ENCODE measurements around the gene CBLB. TPM values are rescaled to one million over a fixed set of nuclear protein-coding genes. Genes with fewer than 3 reads are reported as not detected.

The CBLB gene
- total RNA-seq, 1 experiment from 2014 or later = 19.7 TPM

DNA sequence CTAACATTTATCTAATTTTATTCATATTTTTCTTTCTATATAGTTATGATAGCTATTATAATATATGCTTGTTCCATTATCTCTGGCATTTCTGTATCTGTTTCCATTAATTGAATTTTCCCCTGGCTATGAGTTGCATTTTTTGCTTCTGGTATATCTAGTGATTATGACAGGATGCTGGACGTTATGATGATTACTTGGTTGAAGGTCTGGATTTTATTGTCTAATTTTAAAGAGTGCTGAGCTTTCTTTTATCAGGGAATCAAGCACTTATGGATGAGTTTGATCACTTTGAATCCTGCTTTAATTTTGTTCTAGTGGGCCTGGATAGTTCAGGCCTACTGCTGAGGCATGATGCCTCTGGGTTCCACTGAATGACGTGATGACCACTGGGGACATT, 229.7 kb downstream of the CBLB start:
- CTCF ChIA-PET = interaction anchor here (0.6 kb wide), 1 partner anchor 999 kb away, joined by 3 read pairs; no protein-coding TSS in a partner anchor
- Mint-ChIP-seq H3K27me3 (ENCODE audit: insufficient read depth, unreplicated experiment) (no peaks in the 10 kb centered on the region), H3K4me1 (ENCODE audit: insufficient read depth, unreplicated experiment) (no peaks in the 10 kb centered on the region), H3K9me3 (ENCODE audit: unreplicated experiment) (no peaks in the 10 kb centered on the region), H3K4me3 (ENCODE audit: unreplicated experiment) (no peak overlapping the region), H3K36me3 (ENCODE audit: insufficient read depth, unreplicated experiment) (no peaks in the 10 kb centered on the region), H3K27ac (ENCODE audit: low read depth, unreplicated experiment) (no peak overlapping the region)
- TF ChIP-seq, protein P1, sequence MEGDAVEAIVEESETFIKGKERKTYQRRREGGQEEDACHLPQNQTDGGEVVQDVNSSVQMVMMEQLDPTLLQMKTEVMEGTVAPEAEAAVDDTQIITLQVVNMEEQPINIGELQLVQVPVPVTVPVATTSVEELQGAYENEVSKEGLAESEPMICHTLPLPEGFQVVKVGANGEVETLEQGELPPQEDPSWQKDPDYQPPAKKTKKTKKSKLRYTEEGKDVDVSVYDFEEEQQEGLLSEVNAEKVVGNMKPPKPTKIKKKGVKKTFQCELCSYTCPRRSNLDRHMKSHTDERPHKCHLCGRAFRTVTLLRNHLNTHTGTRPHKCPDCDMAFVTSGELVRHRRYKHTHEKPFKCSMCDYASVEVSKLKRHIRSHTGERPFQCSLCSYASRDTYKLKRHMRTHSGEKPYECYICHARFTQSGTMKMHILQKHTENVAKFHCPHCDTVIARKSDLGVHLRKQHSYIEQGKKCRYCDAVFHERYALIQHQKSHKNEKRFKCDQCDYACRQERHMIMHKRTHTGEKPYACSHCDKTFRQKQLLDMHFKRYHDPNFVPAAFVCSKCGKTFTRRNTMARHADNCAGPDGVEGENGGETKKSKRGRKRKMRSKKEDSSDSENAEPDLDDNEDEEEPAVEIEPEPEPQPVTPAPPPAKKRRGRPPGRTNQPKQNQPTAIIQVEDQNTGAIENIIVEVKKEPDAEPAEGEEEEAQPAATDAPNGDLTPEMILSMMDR (IDR thresholded peaks at IDR 0.05; ENCODE audit: unreplicated experiment) = no peak
- BruUV-seq (replicated peaks) = no TSS peak
- no peak for DNase-seq (ENCODE audit: unreplicated experiment)
- intact Hi-C loops (cut with micrococcal nuclease) = no loop called here
- POLR2A ChIA-PET = interaction anchor here (0.7 to 0.8 kb wide), 2 partner anchors 9 to 607 kb away, joined by 3 to 4 read pairs; no protein-coding TSS in a partner anchor

GRCh38 chr3:105634708-105635107, 234.1 kb downstream of the CBLB start:
- no peak for DNase-seq (ENCODE audit: unreplicated experiment)
- no peaks in the 10 kb centered on the region for H3K27me3 Mint-ChIP-seq (ENCODE audit: insufficient read depth, unreplicated experiment)
- no peaks in the 10 kb centered on the region for H3K36me3 Mint-ChIP-seq (ENCODE audit: insufficient read depth, unreplicated experiment)
- TF ChIP-seq, protein P1 (IDR thresholded peaks at IDR 0.05; ENCODE audit: unreplicated experiment) = no peak
- intact Hi-C loops (cut with micrococcal nuclease) = no loop called here
- H3K4me1 Mint-ChIP-seq (ENCODE audit: insufficient read depth, unreplicated experiment) = no peaks in the 10 kb centered on the region
- H3K27ac Mint-ChIP-seq (ENCODE audit: low read depth, unreplicated experiment) = no peak overlapping the region
- POLR2A ChIA-PET = no interaction called here
- BruUV-seq (replicated peaks) = no TSS peak
- CTCF ChIA-PET = no interaction called here
- no peak overlapping the region for H3K4me3 Mint-ChIP-seq (ENCODE audit: unreplicated experiment)
- no peaks in the 10 kb centered on the region for H3K9me3 Mint-ChIP-seq (ENCODE audit: unreplicated experiment)

- H3K9me3 Mint-ChIP-seq (ENCODE audit: unreplicated experiment) = no peaks in the 10 kb centered on the region
- CTCF ChIA-PET = no interaction called here
- no peak overlapping the region for H3K4me3 Mint-ChIP-seq (ENCODE audit: unreplicated experiment)
- POLR2A ChIA-PET = no interaction called here
- no peaks in the 10 kb centered on the region for H3K4me1 Mint-ChIP-seq (ENCODE audit: insufficient read depth, unreplicated experiment)
- BruUV-seq (replicated peaks) = no TSS peak
- no peaks in the 10 kb centered on the region for H3K36me3 Mint-ChIP-seq (ENCODE audit: insufficient read depth, unreplicated experiment)
- intact Hi-C loops (cut with micrococcal nuclease) = no loop called here
- DNase-seq (ENCODE audit: unreplicated experiment) = no peak
- TF ChIP-seq, protein P1 (IDR thresholded peaks at IDR 0.05; ENCODE audit: unreplicated experiment) = no peak
- H3K27me3 Mint-ChIP-seq (ENCODE audit: insufficient read depth, unreplicated experiment) = no peaks in the 10 kb centered on the region
- H3K27ac Mint-ChIP-seq (ENCODE audit: low read depth, unreplicated experiment) = no peak overlapping the region
Measured at GRCh38 chr3:105629718-105630117, 239.1 kb downstream of the CBLB start.

DNA sequence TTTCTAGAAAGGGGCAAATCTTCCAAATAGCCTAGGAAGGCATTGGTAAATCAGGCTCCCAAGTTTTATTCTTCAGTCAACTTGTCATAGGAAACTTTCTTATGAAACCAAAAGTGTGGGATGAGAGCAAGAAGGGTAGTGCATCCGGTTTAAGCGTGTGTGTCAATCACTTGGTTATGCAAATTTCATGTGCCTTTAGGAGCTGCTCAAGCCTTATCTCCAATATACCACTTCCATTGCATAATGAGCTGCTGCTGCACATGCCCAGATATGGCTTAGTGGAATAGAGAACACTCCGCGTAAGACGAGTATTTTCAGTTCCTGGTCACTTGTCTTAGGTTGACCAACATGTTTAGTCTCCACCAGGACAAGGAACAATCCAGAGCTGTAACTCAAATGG, 242.1 kb downstream of the CBLB start:
- ChIA-PET CTCF (no interaction called here), POLR2A (no interaction called here)
- no peaks in the 10 kb centered on the region for H3K9me3 Mint-ChIP-seq (ENCODE audit: unreplicated experiment)
- no peak overlapping the region for H3K27ac Mint-ChIP-seq (ENCODE audit: low read depth, unreplicated experiment)
- intact Hi-C loops (cut with micrococcal nuclease) = no loop called here
- H3K4me3 Mint-ChIP-seq (ENCODE audit: unreplicated experiment) = no peak overlapping the region
- H3K27me3 Mint-ChIP-seq (ENCODE audit: insufficient read depth, unreplicated experiment) = no peaks in the 10 kb centered on the region
- TF ChIP-seq, protein P1 (IDR thresholded peaks at IDR 0.05; ENCODE audit: unreplicated experiment) = no peak
- no peaks in the 10 kb centered on the region for H3K36me3 Mint-ChIP-seq (ENCODE audit: insufficient read depth, unreplicated experiment)
- no TSS peak for BruUV-seq (replicated peaks)
- no peak for DNase-seq (ENCODE audit: unreplicated experiment)
- H3K4me1 Mint-ChIP-seq (ENCODE audit: insufficient read depth, unreplicated experiment) = no peaks in the 10 kb centered on the region
